ENCODE results near the gene CDK7.
"Not testable (repeated sequence)": the region's sequence is repeated elsewhere in the genome, so short reads cannot be mapped to it uniquely, and the experiment has no call there.

The CDK7 gene

GRCh38 chr5:69252437-69252836 lies 17.8 kb downstream of the CDK7 start:
- no peaks in the 10 kb centered on the region for H3K9me2 ChIP-seq (replicated peaks; ENCODE audit: control insufficient read depth, low read length)
- no peaks in the 10 kb centered on the region for H3K9me3 ChIP-seq (ENCODE audit: control insufficient read depth, insufficient read depth, low read length)
- no peaks in the 10 kb centered on the region for H4K20me1 ChIP-seq (ENCODE audit: control insufficient read depth, insufficient read depth, low read depth, low read length)
- H3K4me2 ChIP-seq (ENCODE audit: low read length), result no peak overlapping the region
- H3K4me1 ChIP-seq (ENCODE audit: control insufficient read depth, low read length), result no peaks in the 10 kb centered on the region
- no peak overlapping the region for H3K4me3 ChIP-seq (ENCODE audit: low read length)
- no peak overlapping the region for H3K27ac ChIP-seq (ENCODE audit: low read depth, low read length)
- TF ChIP-seq EZH2phosphoT487 (IDR thresholded peaks at IDR 0.05; ENCODE audit: borderline replicate concordance, low read length) (no peak), CTCF (IDR thresholded peaks at IDR 0.05; ENCODE audit: low read depth, low read length, poor library complexity, severe bottlenecking) (no peak)
- H3F3A ChIP-seq (ENCODE audit: control insufficient read depth, insufficient read depth), result no peaks in the 10 kb centered on the region
- H3K79me2 ChIP-seq (ENCODE audit: control insufficient read depth, low read length), result peaks cover 38% of the 10 kb centered on the region
- peaks cover 11% of the 10 kb centered on the region for H3K36me3 ChIP-seq (ENCODE audit: control insufficient read depth, low read length)
- no peaks in the 10 kb centered on the region for H3K27me3 ChIP-seq (ENCODE audit: control insufficient read depth, low read length)

- H3K4me3 ChIP-seq (ENCODE audit: low read length); H4K20me1 ChIP-seq (ENCODE audit: control insufficient read depth, insufficient read depth, low read depth, low read length); H3K9me3 ChIP-seq (ENCODE audit: control insufficient read depth, insufficient read depth, low read length); H3F3A ChIP-seq (ENCODE audit: control insufficient read depth, insufficient read depth); H3K27me3 ChIP-seq (ENCODE audit: control insufficient read depth, low read length); H3K4me1 ChIP-seq (ENCODE audit: control insufficient read depth, low read length); H3K4me2 ChIP-seq (ENCODE audit: low read length); H3K79me2 ChIP-seq (ENCODE audit: control insufficient read depth, low read length); H3K27ac ChIP-seq (ENCODE audit: low read depth, low read length); H3K9me2 ChIP-seq (replicated peaks; ENCODE audit: control insufficient read depth, low read length): not testable (repeated sequence)
- H3K36me3 ChIP-seq (ENCODE audit: control insufficient read depth, low read length), result peaks cover 39% of the 10 kb centered on the region
Measured at GRCh38 chr5:69255940-69256339, 21.3 kb downstream of the CDK7 start.

GRCh38 chr5:69257577-69257976 lies 22.9 kb downstream of the CDK7 start:
- H3K9me2 ChIP-seq (replicated peaks; ENCODE audit: control insufficient read depth, low read length), result no peaks in the 10 kb centered on the region
- H3K27ac ChIP-seq (ENCODE audit: low read depth, low read length), result no peak overlapping the region
- no peaks in the 10 kb centered on the region for H4K20me1 ChIP-seq (ENCODE audit: control insufficient read depth, insufficient read depth, low read depth, low read length)
- H3K36me3 ChIP-seq (ENCODE audit: control insufficient read depth, low read length), result peaks cover 43% of the 10 kb centered on the region
- H3F3A ChIP-seq (ENCODE audit: control insufficient read depth, insufficient read depth), result no peaks in the 10 kb centered on the region
- H3K4me2 ChIP-seq (ENCODE audit: low read length), result no peak overlapping the region
- no peaks in the 10 kb centered on the region for H3K27me3 ChIP-seq (ENCODE audit: control insufficient read depth, low read length)
- no peaks in the 10 kb centered on the region for H3K9me3 ChIP-seq (ENCODE audit: control insufficient read depth, insufficient read depth, low read length)
- no peak overlapping the region for H3K4me3 ChIP-seq (ENCODE audit: low read length)
- no peak for TF ChIP-seq CTCF (IDR thresholded peaks at IDR 0.05; ENCODE audit: low read depth, low read length, poor library complexity, severe bottlenecking)
- no peak for TF ChIP-seq EZH2phosphoT487 (IDR thresholded peaks at IDR 0.05; ENCODE audit: borderline replicate concordance, low read length)
- H3K79me2 ChIP-seq (ENCODE audit: control insufficient read depth, low read length), result no peaks in the 10 kb centered on the region
- H3K4me1 ChIP-seq (ENCODE audit: control insufficient read depth, low read length), result no peaks in the 10 kb centered on the region

GRCh38 chr5:69261034-69261433 lies 26.3 kb downstream of the CDK7 start:
- no peaks in the 10 kb centered on the region for H3K9me2 ChIP-seq (replicated peaks; ENCODE audit: control insufficient read depth, low read length)
- no peaks in the 10 kb centered on the region for H3K9me3 ChIP-seq (ENCODE audit: control insufficient read depth, insufficient read depth, low read length)
- H3K4me2 ChIP-seq (ENCODE audit: low read length), result no peak overlapping the region
- no peaks in the 10 kb centered on the region for H3K4me1 ChIP-seq (ENCODE audit: control insufficient read depth, low read length)
- no peaks in the 10 kb centered on the region for H3F3A ChIP-seq (ENCODE audit: control insufficient read depth, insufficient read depth)
- H3K36me3 ChIP-seq (ENCODE audit: control insufficient read depth, low read length), result peaks cover 57% of the 10 kb centered on the region
- no peak overlapping the region for H3K27ac ChIP-seq (ENCODE audit: low read depth, low read length)
- H3K27me3 ChIP-seq (ENCODE audit: control insufficient read depth, low read length), result no peaks in the 10 kb centered on the region
- no peaks in the 10 kb centered on the region for H3K79me2 ChIP-seq (ENCODE audit: control insufficient read depth, low read length)
- TF ChIP-seq CTCF (IDR thresholded peaks at IDR 0.05; ENCODE audit: low read depth, low read length, poor library complexity, severe bottlenecking), result no peak
- no peak for TF ChIP-seq EZH2phosphoT487 (IDR thresholded peaks at IDR 0.05; ENCODE audit: borderline replicate concordance, low read length)
- H4K20me1 ChIP-seq (ENCODE audit: control insufficient read depth, insufficient read depth, low read depth, low read length), result no peaks in the 10 kb centered on the region
- no peak overlapping the region for H3K4me3 ChIP-seq (ENCODE audit: low read length)
